ENCODE measurements around the gene CD99L2. TPM values are rescaled to one million over a fixed set of nuclear protein-coding genes. Genes with fewer than 3 reads are reported as not detected.
A peak's percentile ranks its signal among the peaks of the same experiment; 100 is the strongest.

The CD99L2 gene
- total RNA-seq, 1 experiment from 2014 or later, result 156 TPM

GRCh38 chrX:150872773-150873336, 25.6 kb downstream of the CD99L2 start:
- ATAC-seq, result no peak
- in situ Hi-C loops (cut with HindIII; ENCODE audit: low pct_unique_long_range_greater_than_20kb, low sequenced_read_pairs) (no loop called here), intact Hi-C loops (cut with micrococcal nuclease; ENCODE audit: unreplicated experiment) (no loop called here)
- no peaks in the 10 kb centered on the region for H3K9me3 ChIP-seq (ENCODE audit: control insufficient read depth, insufficient read depth, low read depth, low read length)
- H3K27me3 ChIP-seq (ENCODE audit: control insufficient read depth, insufficient read depth, low read length), result no peaks in the 10 kb centered on the region
- BruUV-seq (replicated peaks), result no TSS peak
- ChIA-PET POLR2A (no interaction called here), CTCF (no interaction called here)
- no peak overlapping the region for H3K27ac ChIP-seq (ENCODE audit: low read length)
- no peak for DNase-seq (ENCODE audit: low read depth, low spot score)
- TF ChIP-seq REST (IDR thresholded peaks at IDR 0.05; ENCODE audit: insufficient read depth in 1 of 2, low read depth in 2 of 2, low read length in 1 of 2) (no peak), SIN3A (IDR thresholded peaks at IDR 0.05; ENCODE audit: borderline replicate concordance, insufficient read depth, low read depth, low read length) (no peak), POLR2AphosphoS5 (IDR thresholded peaks at IDR 0.05; ENCODE audit: low read depth, low read length) (no peak), CTCF (IDR thresholded peaks at IDR 0.05) (no peak), TCF7L2 (IDR thresholded peaks at IDR 0.05; ENCODE audit: low read depth, low read length) (no peak)
- no peaks in the 10 kb centered on the region for H3K36me3 ChIP-seq (ENCODE audit: control insufficient read depth, insufficient read depth, low read length)
- no peak overlapping the region for H3K4me3 ChIP-seq (ENCODE audit: low read depth in 2 of 2, low read length in 2 of 2)
- H3K4me1 ChIP-seq (ENCODE audit: control insufficient read depth, insufficient read depth, low read length), result peaks cover 19% of the 10 kb centered on the region

GRCh38 chrX:150871341-150871811, 27.1 kb downstream of the CD99L2 start:
- ChIA-PET POLR2A (interaction anchor here (0.6 kb wide), 1 partner anchor 41 kb away, joined by 3 read pairs; no protein-coding TSS in a partner anchor), CTCF (no interaction called here)
- peaks cover 19% of the 10 kb centered on the region for H3K4me1 ChIP-seq (ENCODE audit: control insufficient read depth, insufficient read depth, low read length)
- no peaks in the 10 kb centered on the region for H3K27me3 ChIP-seq (ENCODE audit: control insufficient read depth, insufficient read depth, low read length)
- no peak for DNase-seq (ENCODE audit: low read depth, low spot score)
- BruUV-seq (replicated peaks), result no TSS peak
- ATAC-seq, result no peak
- H3K36me3 ChIP-seq (ENCODE audit: control insufficient read depth, insufficient read depth, low read length), result no peaks in the 10 kb centered on the region
- no peak for TF ChIP-seq CTCF (IDR thresholded peaks at IDR 0.05)
- no peak for TF ChIP-seq TCF7L2 (IDR thresholded peaks at IDR 0.05; ENCODE audit: low read depth, low read length)
- no peak for TF ChIP-seq REST (IDR thresholded peaks at IDR 0.05; ENCODE audit: insufficient read depth in 1 of 2, low read depth in 2 of 2, low read length in 1 of 2)
- no peak for TF ChIP-seq POLR2AphosphoS5 (IDR thresholded peaks at IDR 0.05; ENCODE audit: low read depth, low read length)
- TF ChIP-seq SIN3A (IDR thresholded peaks at IDR 0.05; ENCODE audit: borderline replicate concordance, insufficient read depth, low read depth, low read length), result no peak
- H3K4me3 ChIP-seq (ENCODE audit: low read depth in 2 of 2, low read length in 2 of 2), result no peak overlapping the region
- H3K27ac ChIP-seq (ENCODE audit: low read length), result peak overlapping the region; percentile 41; the same call in 1 of the 2 replicates
- intact Hi-C loops (cut with micrococcal nuclease; ENCODE audit: unreplicated experiment), result no loop called here
- no peaks in the 10 kb centered on the region for H3K9me3 ChIP-seq (ENCODE audit: control insufficient read depth, insufficient read depth, low read depth, low read length)
- in situ Hi-C loops (cut with HindIII; ENCODE audit: low pct_unique_long_range_greater_than_20kb, low sequenced_read_pairs), result no loop called here
